ENCODE measurements around the gene SNX4. TPM values are rescaled to one million over a fixed set of nuclear protein-coding genes. Genes with fewer than 3 reads are reported as not detected.

Gene SNX4
- total and polyA plus RNA-seq, 2 of the 8 experiments (the other 6 are each of a cell fraction or from before 2014, with no cell fraction given), result 7.2 to 23.1 TPM

- TF ChIP-seq CHD7 (IDR thresholded peaks at IDR 0.05; ENCODE audit: insufficient replicate concordance, low read length) (no peak), E2F6 (IDR thresholded peaks at IDR 0.05) (no peak), SRF (IDR thresholded peaks at IDR 0.05; ENCODE audit: low read depth, low read length) (no peak), POLR2A (IDR thresholded peaks at IDR 0.05; ENCODE audit: control extremely low read depth in 1 of 2, low read depth in 2 of 2, low read length in 2 of 2) (no peak), NANOG (IDR thresholded peaks at IDR 0.05; ENCODE audit: insufficient read depth, low read depth, low read length, poor library complexity, severe bottlenecking) (no peak), TAF1 (IDR thresholded peaks at IDR 0.05; ENCODE audit: low read depth, low read length) (no peak), GABPA (IDR thresholded peaks at IDR 0.05; ENCODE audit: borderline replicate concordance, insufficient read depth, low read length) (no peak), ATF2 (IDR thresholded peaks at IDR 0.05; ENCODE audit: low read length) (no peak)
Observed at GRCh38 chr3:125511420-125512118, 8.4 kb downstream of the SNX4 start (continued).
